ENCODE data around the gene PROCA1.

GRCh38 chr17:28725166-28725659 is 13.5 kb upstream of the PROCA1 start:
- TF ChIP-seq CTCF (conservative IDR thresholded peaks at IDR 0.05; ENCODE audit: low read length), result no peak
- TF ChIP-seq EZH2phosphoT487 (IDR thresholded peaks at IDR 0.05; ENCODE audit: borderline replicate concordance), result no peak

All from Loucy (cell line).